ENCODE results near the gene PHF5A.
A peak's percentile ranks its signal among the peaks of the same experiment; 100 is the strongest.
"Not testable (repeated sequence)": the region's sequence is repeated elsewhere in the genome, so short reads cannot be mapped to it uniquely, and the experiment has no call there.

The PHF5A gene

DNA sequence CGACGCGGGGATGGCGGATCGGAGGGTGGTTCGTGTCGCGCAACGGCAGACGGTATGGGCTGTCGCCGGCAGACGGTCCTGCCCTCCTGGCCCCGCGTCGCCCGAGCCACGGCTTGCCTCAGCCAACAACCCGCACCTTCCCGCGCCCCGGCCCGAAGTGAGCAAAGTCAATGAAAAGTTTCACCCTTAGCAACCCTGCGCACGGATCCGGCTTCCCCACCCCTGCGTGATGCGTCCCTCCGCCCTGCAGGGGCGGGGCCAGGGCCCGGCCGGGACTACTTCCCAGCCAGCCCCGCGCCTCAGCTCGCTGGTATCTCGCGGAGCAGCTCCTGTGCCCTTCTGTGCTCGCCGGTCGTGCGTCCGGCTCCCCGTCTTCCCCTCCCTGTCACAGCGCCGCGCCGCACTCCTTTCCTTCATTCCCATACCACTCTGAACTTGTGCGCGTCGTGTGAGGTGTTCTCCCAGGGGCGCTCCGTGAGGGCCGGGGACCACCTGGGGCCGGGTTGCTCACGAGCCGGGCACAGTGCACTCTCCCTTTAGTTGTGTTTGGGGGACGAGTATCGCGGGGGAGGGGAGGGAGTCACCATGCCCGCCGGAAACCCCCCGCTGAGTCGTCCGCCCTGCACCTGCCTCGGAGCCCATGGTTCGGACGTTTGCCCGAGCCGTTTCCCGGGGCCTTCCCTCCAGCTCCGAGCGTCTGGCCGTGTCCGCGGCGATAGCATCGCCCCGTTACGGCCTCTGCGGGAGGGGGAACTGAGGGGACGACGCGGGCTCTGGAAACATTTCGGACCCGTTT lies 21.7 kb downstream of the PHF5A start, which contains the start of gene TOB2:
TSS of gene TOB2 (minus strand) at position 163 of the 796 bp plus-strand sequence. CDS start 9,456 bp downstream, outside the sequence.
- H3K4me1 ChIP-seq (ENCODE audit: control insufficient read depth, insufficient read depth, low read length, unreplicated experiment): peaks cover 8% of the 10 kb centered on the region
- H3K4me3 ChIP-seq (ENCODE audit: low read depth, low read length): peak within 1 kb of the TSS; percentile 93
- no peaks in the 10 kb centered on the region for H3K27me3 ChIP-seq (ENCODE audit: insufficient read depth, low read length)
- no peaks in the 10 kb centered on the region for H3K36me3 ChIP-seq (ENCODE audit: insufficient read depth, low read length)
- peaks cover 46% of the 10 kb centered on the region for H3K79me2 ChIP-seq (ENCODE audit: control insufficient read depth, insufficient read depth, low read length, unreplicated experiment)
- H3K27ac ChIP-seq (ENCODE audit: low read depth, low read length): peak within 1 kb of the TSS; percentile 91
- peak within 1 kb of the TSS; percentile 93 for H2AFZ ChIP-seq (ENCODE audit: low read length, unreplicated experiment)

DNA sequence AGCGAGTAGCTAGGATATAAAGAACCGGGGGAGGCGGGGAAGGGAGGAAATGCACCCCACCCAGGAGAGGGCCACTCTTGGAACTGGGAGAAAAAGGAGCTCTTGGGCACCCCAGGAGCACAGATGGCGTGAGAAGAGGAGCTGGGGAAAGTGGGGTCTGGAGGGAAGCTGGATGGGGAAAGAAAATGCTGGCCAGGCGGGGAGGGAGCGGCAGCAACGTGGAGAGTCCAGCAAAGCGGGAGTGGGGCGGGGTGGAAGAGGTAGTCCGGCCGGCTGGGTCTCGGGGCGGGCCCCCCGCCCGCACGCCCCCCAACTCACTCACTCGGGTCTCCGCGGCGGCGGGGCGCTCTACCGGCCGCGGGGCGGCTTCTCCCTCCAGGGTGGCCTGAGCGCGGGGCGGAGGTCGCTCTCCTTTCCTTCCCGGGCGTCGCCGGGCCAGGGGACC lies 22.4 kb downstream of the PHF5A start:
- Histone ChIP-seq H3K27ac (ENCODE audit: low read depth, low read length) (peak overlapping the region; percentile 63), H3K4me3 (ENCODE audit: low read depth, low read length) (peak overlapping the region; percentile 93), H3K4me1 (ENCODE audit: control insufficient read depth, insufficient read depth, low read length, unreplicated experiment) (peaks cover 8% of the 10 kb centered on the region)

DNA sequence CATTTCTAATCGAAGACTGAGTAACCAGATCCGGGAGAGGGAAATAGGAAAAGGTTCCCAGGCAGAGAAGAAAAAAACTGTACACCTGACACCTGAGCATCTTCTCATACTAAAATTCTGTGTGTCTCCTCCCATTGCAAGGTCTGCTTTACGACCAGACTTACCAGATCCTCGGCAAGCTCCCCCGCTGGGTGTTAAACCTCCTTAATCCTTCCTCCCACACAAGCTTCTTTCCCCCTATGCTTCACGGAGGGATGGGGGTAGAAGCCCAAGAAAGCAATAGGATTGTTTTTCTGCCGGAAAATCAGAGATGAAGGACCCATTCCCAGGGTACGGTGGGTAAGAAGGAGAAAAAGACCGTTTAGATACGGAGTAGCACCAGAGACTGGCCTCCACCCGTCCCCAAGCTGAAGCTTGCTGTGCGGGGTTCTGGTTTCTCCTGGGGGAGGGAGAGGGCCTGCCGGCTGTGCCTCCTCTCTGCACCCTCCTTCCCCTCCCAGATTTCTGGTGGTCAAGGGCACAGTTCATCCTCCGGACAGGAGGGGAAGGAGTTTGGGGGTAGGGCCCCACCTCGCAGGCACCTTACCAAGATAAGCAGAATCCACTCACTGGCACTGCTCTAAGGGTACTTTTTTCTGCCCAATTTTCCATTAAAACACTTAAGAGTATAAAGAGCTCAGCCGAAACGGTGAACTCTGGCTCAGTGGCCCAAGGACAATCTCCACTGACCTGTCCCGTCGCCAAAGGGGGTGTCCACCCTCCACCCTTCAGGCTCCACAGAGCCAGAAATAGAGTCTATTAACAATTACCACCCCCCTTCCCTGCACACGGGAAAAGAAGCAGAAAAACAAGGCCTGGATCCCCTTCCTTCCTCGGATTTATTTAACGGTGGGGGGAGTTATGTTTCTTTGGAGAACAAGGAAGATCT lies 23.1 kb downstream of the PHF5A start:
- peak overlapping the region; percentile 63 for H3K27ac ChIP-seq (ENCODE audit: low read depth, low read length)
- H3K79me2 ChIP-seq (ENCODE audit: control insufficient read depth, insufficient read depth, low read length, unreplicated experiment): peaks cover 57% of the 10 kb centered on the region
- peak overlapping the region; percentile 93 for H3K4me3 ChIP-seq (ENCODE audit: low read depth, low read length)
- peaks cover 8% of the 10 kb centered on the region for H3K4me1 ChIP-seq (ENCODE audit: control insufficient read depth, insufficient read depth, low read length, unreplicated experiment)
- H2AFZ ChIP-seq (ENCODE audit: low read length, unreplicated experiment): no peak overlapping the region
- H3K27me3 ChIP-seq (ENCODE audit: insufficient read depth, low read length): no peaks in the 10 kb centered on the region
- H3K36me3 ChIP-seq (ENCODE audit: insufficient read depth, low read length): no peaks in the 10 kb centered on the region

More for the DNA sequence above, 22.4 kb downstream of the PHF5A start:
- H2AFZ ChIP-seq (ENCODE audit: low read length, unreplicated experiment): no peak overlapping the region
- no peaks in the 10 kb centered on the region for H3K36me3 ChIP-seq (ENCODE audit: insufficient read depth, low read length)
- no peaks in the 10 kb centered on the region for H3K27me3 ChIP-seq (ENCODE audit: insufficient read depth, low read length)
- H3K79me2 ChIP-seq (ENCODE audit: control insufficient read depth, insufficient read depth, low read length, unreplicated experiment): peaks cover 51% of the 10 kb centered on the region

DNA sequence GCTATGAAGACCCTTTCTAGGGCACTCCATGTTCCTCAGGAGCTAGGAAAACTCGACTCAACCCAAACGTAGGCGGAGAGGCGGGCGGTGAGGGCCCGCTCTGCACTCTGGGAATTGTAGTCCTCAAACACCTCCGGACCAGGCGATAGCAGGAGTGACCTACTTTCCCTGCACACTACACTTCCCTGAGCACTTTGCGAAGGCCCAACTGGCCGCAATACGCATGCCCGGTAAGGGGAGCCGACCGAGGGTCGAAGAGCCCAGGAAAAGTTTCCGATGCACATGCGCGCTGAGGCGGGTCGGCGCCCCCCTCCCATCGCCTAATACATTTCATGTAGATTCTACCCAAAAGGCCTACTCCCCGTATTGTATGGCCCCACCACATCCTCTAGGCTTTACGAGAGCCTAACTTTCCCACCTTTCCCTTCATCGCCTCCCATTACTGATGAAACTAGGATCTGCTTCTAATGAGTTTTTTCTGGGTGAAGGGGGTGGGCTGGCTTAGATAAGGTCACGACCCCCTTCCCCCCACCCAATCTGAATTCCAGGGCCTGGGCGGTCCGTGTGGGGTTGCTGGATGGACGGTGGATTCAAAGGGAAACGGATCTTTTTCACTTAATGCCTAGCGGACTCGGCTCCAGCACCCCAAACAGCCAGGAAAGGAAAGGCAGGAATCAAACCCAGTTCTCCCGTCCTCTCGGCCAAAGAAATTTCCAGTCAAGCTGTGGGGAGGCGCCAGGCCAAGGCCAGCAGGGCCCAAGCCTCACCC lies 23.9 kb downstream of the PHF5A start:
- Histone ChIP-seq H3K4me3 (ENCODE audit: low read depth, low read length) (peak overlapping the region; percentile 93), H3K27me3 (ENCODE audit: insufficient read depth, low read length) (no peaks in the 10 kb centered on the region), H3K79me2 (ENCODE audit: control insufficient read depth, insufficient read depth, low read length, unreplicated experiment) (peaks cover 60% of the 10 kb centered on the region), H3K27ac (ENCODE audit: low read depth, low read length) (peak overlapping the region; percentile 63), H3K4me1 (ENCODE audit: control insufficient read depth, insufficient read depth, low read length, unreplicated experiment) (peaks cover 8% of the 10 kb centered on the region), H3K36me3 (ENCODE audit: insufficient read depth, low read length) (no peaks in the 10 kb centered on the region), H2AFZ (ENCODE audit: low read length, unreplicated experiment) (peak overlapping the region; percentile 55)

DNA sequence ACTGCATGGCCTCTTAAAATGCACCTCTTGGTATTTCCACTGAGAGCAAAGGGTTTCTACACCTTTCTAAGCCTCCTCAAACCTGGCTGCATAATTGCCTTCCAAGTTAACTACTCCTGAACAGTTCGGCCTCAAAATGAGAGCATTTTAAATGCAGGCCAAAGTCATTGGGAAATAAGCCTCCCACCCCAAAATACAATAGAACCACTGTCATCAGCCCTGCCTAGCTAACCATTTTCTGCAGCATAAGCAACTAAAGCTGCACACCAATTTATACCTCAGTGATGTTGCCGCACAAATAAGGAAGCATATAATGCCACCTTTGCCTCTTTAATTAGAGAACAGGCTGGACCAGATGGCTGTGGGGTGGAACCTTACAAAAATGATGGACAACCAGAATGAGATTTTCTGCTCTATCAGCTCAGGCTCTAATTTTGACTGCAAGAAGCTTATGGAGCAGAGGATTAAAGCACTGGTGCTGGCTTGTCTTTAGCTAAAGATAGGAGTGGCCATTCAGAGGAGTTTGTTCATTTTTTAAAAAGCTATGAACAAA lies 26.2 kb downstream of the PHF5A start:
- H3K27ac ChIP-seq (ENCODE audit: low read depth, low read length): no peak overlapping the region
- H3K27me3 ChIP-seq (ENCODE audit: insufficient read depth, low read length): no peaks in the 10 kb centered on the region
- H2AFZ ChIP-seq (ENCODE audit: low read length, unreplicated experiment): no peak overlapping the region
- H3K4me3 ChIP-seq (ENCODE audit: low read depth, low read length): no peak overlapping the region
- peaks cover 4% of the 10 kb centered on the region for H3K4me1 ChIP-seq (ENCODE audit: control insufficient read depth, insufficient read depth, low read length, unreplicated experiment)
- H3K79me2 ChIP-seq (ENCODE audit: control insufficient read depth, insufficient read depth, low read length, unreplicated experiment): peaks cover 68% of the 10 kb centered on the region
- H3K36me3 ChIP-seq (ENCODE audit: insufficient read depth, low read length): no peaks in the 10 kb centered on the region

DNA sequence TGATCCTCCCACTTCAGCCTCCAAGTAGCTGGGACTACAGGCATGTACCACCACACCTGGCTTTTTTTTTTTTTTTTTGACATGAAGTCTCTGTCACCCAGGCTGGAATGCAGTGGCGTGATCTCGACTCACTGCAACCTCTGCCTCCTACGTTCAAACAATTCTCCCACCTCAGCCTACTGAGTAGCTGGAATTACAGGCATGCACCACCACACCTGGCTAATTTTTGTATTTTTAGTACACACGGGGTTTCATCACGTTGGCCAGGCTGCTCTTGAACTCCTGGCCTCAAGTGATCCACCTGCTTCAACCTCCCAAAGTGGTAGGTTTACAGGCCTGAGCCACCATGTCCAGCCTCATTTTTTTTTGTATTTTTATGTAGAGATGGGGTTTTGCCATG lies 28.0 kb downstream of the PHF5A start:
- not testable (repeated sequence) for H3K27me3 ChIP-seq (ENCODE audit: insufficient read depth, low read length); H3K4me3 ChIP-seq (ENCODE audit: low read depth, low read length); H3K27ac ChIP-seq (ENCODE audit: low read depth, low read length); H2AFZ ChIP-seq (ENCODE audit: low read length, unreplicated experiment); H3K4me1 ChIP-seq (ENCODE audit: control insufficient read depth, insufficient read depth, low read length, unreplicated experiment); H3K36me3 ChIP-seq (ENCODE audit: insufficient read depth, low read length)
- peaks cover 62% of the 10 kb centered on the region for H3K79me2 ChIP-seq (ENCODE audit: control insufficient read depth, insufficient read depth, low read length, unreplicated experiment)

DNA sequence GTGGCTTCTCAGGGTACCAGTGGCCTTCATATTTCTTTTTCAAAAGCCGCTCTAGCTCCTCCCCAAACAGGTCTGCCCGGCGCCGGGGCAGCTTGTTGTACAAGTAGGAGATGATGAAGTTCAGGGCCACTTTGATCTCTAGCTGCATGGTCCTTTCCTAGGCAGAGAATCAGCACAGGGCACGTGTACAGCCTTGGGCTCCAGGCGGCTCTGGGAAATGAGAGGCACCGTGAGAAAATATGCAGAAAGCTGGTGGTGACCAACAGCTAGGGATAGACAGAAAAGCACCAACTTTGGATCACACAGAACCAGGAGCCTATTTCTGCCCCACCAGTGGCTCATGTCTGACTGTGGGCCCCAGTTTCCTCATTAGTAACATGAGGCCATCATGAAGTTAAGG lies 31.3 kb downstream of the PHF5A start:
- Histone ChIP-seq H3K36me3 (ENCODE audit: insufficient read depth, low read length) (peaks cover 4% of the 10 kb centered on the region; the same call in 1 of the 2 replicates), H3K79me2 (ENCODE audit: control insufficient read depth, insufficient read depth, low read length, unreplicated experiment) (peaks cover 39% of the 10 kb centered on the region), H3K27me3 (ENCODE audit: insufficient read depth, low read length) (no peaks in the 10 kb centered on the region), H3K27ac (ENCODE audit: low read depth, low read length) (no peak overlapping the region), H2AFZ (ENCODE audit: low read length, unreplicated experiment) (no peak overlapping the region), H3K4me1 (ENCODE audit: control insufficient read depth, insufficient read depth, low read length, unreplicated experiment) (peaks cover 5% of the 10 kb centered on the region), H3K4me3 (ENCODE audit: low read depth, low read length) (no peak overlapping the region)

DNA sequence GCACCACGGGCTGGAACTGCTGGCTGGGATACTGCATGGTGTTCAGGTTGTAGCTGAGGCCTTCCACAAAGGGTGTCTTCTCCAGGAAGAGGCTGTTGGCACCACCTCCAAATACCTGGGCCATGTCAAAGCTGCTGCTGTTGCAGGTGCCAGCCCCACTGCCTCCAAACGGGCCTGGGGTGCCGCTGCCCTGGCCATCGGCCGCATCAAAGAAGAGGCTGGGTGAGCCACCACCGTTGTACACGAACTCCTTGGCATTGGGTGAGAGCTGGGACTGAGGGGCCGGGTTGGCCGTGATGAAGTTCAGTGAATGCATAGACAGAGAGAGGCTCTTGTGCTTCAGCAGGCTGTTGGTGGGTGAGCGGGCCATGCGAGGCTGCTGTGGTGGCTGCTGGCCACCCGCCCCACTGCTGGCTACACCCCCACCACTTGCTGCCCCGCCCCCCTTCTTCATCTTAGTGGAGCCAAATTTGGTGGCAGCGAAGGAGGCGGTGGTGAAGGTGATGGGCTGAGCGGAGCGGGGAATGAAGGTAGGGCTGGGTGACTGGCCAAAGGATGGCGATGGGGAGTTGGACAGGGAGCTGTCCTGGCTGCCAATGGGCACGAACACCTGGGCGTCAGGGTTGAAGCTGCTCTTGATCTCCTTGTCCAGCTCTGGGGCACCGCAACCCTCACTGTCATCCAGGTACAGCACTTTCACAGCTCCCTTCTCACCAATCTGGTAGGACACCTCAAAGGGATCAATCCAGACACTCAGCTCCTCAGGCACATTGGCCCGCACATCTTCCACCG lies 32.0 kb downstream of the PHF5A start:
- Histone ChIP-seq H3K4me1 (ENCODE audit: control insufficient read depth, insufficient read depth, low read length, unreplicated experiment) (peaks cover 5% of the 10 kb centered on the region), H3K79me2 (ENCODE audit: control insufficient read depth, insufficient read depth, low read length, unreplicated experiment) (peaks cover 33% of the 10 kb centered on the region), H3K27me3 (ENCODE audit: insufficient read depth, low read length) (no peaks in the 10 kb centered on the region), H3K36me3 (ENCODE audit: insufficient read depth, low read length) (peaks cover 4% of the 10 kb centered on the region; the same call in 1 of the 2 replicates), H3K4me3 (ENCODE audit: low read depth, low read length) (no peak overlapping the region), H2AFZ (ENCODE audit: low read length, unreplicated experiment) (no peak overlapping the region), H3K27ac (ENCODE audit: low read depth, low read length) (no peak overlapping the region)

DNA sequence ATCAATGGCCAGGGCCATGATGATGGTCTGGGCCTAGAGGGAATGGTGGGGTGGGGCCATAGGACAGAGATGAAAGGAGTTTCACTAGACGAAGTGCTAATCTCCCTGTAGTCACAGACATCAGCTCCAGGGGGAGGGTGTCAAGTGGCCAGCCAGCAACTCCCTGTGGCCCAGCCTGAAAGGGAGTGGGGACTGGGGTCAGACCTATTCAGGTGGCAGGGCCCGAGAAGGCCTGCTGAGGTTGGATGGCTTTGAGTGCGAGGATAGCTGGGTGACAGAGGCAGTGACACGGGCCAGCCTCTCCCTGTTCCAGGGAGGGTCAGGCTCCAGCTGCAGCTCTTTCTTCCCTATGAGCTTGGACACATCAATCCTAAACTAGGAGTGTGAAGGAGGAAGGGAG lies 32.9 kb downstream of the PHF5A start:
- Histone ChIP-seq H3K4me3 (ENCODE audit: low read depth, low read length) (no peak overlapping the region), H3K79me2 (ENCODE audit: control insufficient read depth, insufficient read depth, low read length, unreplicated experiment) (peaks cover 25% of the 10 kb centered on the region), H3K27ac (ENCODE audit: low read depth, low read length) (no peak overlapping the region), H3K4me1 (ENCODE audit: control insufficient read depth, insufficient read depth, low read length, unreplicated experiment) (peaks cover 5% of the 10 kb centered on the region), H3K27me3 (ENCODE audit: insufficient read depth, low read length) (no peaks in the 10 kb centered on the region), H2AFZ (ENCODE audit: low read length, unreplicated experiment) (no peak overlapping the region), H3K36me3 (ENCODE audit: insufficient read depth, low read length) (peaks cover 4% of the 10 kb centered on the region; the same call in 1 of the 2 replicates)

Data from ACC112 (cell line).